ENCODE measurements around the gene RHBDD1.

Gene RHBDD1

GRCh38 chr2:226835796-226836547 is at the start of gene RHBDD1:
Gene RHBDD1, plus strand, starts transcription at chr2:226836054. Its CDS starts 28,640 bp downstream, at chr2:226864694.
- peak; percentile 93 for DNase-seq

GRCh38 chr2:226788064-226788463 is 47.8 kb upstream of the RHBDD1 start:
- no peak for DNase-seq

- no peak for DNase-seq
Observed at GRCh38 chr2:226788881-226789490, 46.9 kb upstream of the RHBDD1 start.

GRCh38 chr2:226790011-226790410 is 45.8 kb upstream of the RHBDD1 start:
- no peak for DNase-seq

GRCh38 chr2:226790431-226790830 is 45.4 kb upstream of the RHBDD1 start:
- no peak for DNase-seq

GRCh38 chr2:226791056-226791486 is 44.8 kb upstream of the RHBDD1 start:
- DNase-seq, result peak; percentile 81

- DNase-seq, result peak; percentile 92
Observed at GRCh38 chr2:226791487-226792081, 44.3 kb upstream of the RHBDD1 start.

- no peak for DNase-seq
Observed at GRCh38 chr2:226792155-226792881, 43.5 kb upstream of the RHBDD1 start.

- DNase-seq, result no peak
Observed at GRCh38 chr2:226793646-226794045, 42.2 kb upstream of the RHBDD1 start.

- no peak for DNase-seq
Observed at GRCh38 chr2:226794196-226794661, 41.6 kb upstream of the RHBDD1 start.

GRCh38 chr2:226794751-226795171 is 41.1 kb upstream of the RHBDD1 start:
- no peak for DNase-seq

GRCh38 chr2:226795281-226796011 is 40.4 kb upstream of the RHBDD1 start:
- no peak for DNase-seq

GRCh38 chr2:226796012-226796839 is 39.6 kb upstream of the RHBDD1 start:
- no peak for DNase-seq

GRCh38 chr2:226796840-226797288 is 39.0 kb upstream of the RHBDD1 start:
- DNase-seq, result no peak

- no peak for DNase-seq
Observed at GRCh38 chr2:226797289-226797988, 38.4 kb upstream of the RHBDD1 start.

- no peak for DNase-seq
Observed at GRCh38 chr2:226797989-226798421, 37.8 kb upstream of the RHBDD1 start.

GRCh38 chr2:226798422-226799210 is 37.2 kb upstream of the RHBDD1 start:
- DNase-seq, result peak; percentile 46

- DNase-seq, result peak; percentile 60
Observed at GRCh38 chr2:226799211-226799975, 36.5 kb upstream of the RHBDD1 start, which contains the start of gene IRS1. Gene IRS1, minus strand, starts transcription at chr2:226799820. Its CDS starts 1,082 bp downstream, at chr2:226798738.
